ENCODE results near the gene FZR1. TPM values are rescaled to one million over a fixed set of nuclear protein-coding genes. Genes with fewer than 3 reads are reported as not detected.
A peak's percentile ranks its signal among the peaks of the same experiment; 100 is the strongest.

The FZR1 gene
- 34.5 and 42.4 TPM in 2 replicates for total RNA-seq (2012; rRNA removed)

DNA sequence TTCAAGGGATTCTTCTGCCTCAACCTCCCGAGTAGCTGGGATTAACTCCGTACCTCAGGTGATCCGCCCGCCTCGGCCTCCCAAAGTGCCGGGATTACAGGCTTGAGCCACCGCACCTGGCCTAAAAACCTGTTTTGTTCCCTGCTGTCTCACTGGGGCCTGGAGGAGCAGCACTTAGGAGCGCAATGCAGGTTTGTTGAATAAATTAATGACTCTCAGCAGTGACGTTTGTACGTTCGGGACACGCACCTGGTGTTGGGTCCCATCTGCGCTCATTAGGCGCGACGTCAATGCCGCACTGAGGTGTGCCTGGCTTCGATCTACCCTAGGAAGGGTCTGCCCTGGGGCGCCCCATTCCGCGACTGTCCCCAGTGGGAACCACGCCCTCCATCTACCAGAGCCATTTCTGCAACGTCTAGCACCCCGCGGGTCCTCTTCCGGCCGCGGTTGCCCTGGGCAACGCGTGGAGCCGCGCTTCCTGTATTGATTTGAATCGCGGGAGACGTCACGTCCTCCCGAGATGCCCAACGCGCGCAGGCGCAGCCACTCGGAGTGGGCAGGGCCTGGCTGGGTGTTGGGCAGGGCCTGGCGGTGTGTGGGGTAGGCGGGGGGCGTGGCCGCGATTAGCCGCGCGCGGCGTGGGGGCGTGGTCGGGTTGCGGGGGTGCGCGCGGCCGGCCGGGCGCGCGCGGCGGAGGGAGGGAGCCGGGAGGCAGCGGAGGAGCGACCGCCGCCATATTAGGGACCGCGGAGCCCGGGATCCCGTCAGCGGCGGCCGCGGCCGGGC is at the start of gene FZR1:
TSS of gene FZR1 (plus strand) at position 714 of the 786 bp plus-strand sequence. CDS start 16,679 bp downstream, outside the sequence.
- no peaks in the 10 kb centered on the region for H3K9me3 ChIP-seq (replicated peaks; ENCODE audit: low read length)
- peaks cover 30% of the 10 kb centered on the region for H3K4me1 ChIP-seq (ENCODE audit: control insufficient read depth, insufficient read depth, low read length)
- H3K27me3 ChIP-seq (ENCODE audit: control insufficient read depth, insufficient read depth, low read length), result no peaks in the 10 kb centered on the region
- H3K9ac ChIP-seq (ENCODE audit: low read depth, low read length), result peak within 1 kb of the TSS; percentile 93
- H3K36me3 ChIP-seq (ENCODE audit: insufficient read depth, low read length), result peaks cover 12% of the 10 kb centered on the region
- H3K4me3 ChIP-seq (ENCODE audit: low read length), result peak within 1 kb of the TSS; percentile 99
- H3K4me2 ChIP-seq (ENCODE audit: low read length), result peak within 1 kb of the TSS; percentile 100

GRCh38 chr19:3456925-3457527 is 49.1 kb upstream of the FZR1 start:
- H3K4me2 ChIP-seq (ENCODE audit: low read length), result no peak overlapping the region
- no peaks in the 10 kb centered on the region for H3K27me3 ChIP-seq (ENCODE audit: control insufficient read depth, insufficient read depth, low read length)
- H3K9ac ChIP-seq (ENCODE audit: low read depth, low read length), result no peak overlapping the region
- peaks cover 34% of the 10 kb centered on the region for H3K4me1 ChIP-seq (ENCODE audit: control insufficient read depth, insufficient read depth, low read length)
- peaks cover 64% of the 10 kb centered on the region for H3K36me3 ChIP-seq (ENCODE audit: insufficient read depth, low read length)
- H3K4me3 ChIP-seq (ENCODE audit: low read length), result no peak overlapping the region
- no peaks in the 10 kb centered on the region for H3K9me3 ChIP-seq (replicated peaks; ENCODE audit: low read length)

DNA sequence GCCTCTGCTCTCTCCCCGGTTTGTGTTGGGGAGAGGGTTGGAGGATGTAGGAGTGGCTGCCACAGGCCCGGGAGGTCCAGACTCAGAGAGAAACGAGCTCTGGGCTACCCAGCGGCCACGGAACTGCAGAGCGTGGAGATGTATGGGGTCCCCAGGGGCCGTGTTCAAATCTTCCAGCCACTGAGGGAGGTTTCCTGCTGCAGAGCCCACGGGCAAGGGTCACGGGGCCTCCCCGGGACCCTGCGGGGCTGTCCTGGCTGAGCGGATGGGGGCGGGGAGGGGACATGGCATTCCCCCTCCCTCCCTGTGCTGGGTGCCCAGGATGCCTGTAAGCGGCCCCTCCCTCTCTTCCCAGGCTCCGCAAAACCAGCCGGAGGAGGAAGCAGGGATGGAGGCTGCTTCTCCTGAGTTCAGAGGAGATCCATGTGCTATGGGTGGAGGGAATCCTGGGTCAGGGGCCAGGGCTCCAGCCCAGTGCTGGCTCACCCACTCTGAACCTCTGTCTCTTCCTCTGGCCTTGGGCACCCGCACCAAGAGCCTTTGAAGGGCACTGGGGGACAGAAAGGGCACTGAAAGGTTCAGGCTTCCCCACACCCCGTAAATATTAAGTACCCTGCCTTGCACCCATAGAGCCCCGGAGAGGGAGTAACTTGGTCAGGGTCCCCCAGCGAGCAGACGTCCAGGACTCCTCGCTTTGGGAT is 48.4 kb upstream of the FZR1 start:
- H3K36me3 ChIP-seq (ENCODE audit: insufficient read depth, low read length), result peaks cover 57% of the 10 kb centered on the region
- H3K4me3 ChIP-seq (ENCODE audit: low read length), result no peak overlapping the region
- no peak overlapping the region for H3K4me2 ChIP-seq (ENCODE audit: low read length)
- H3K9me3 ChIP-seq (replicated peaks; ENCODE audit: low read length), result no peaks in the 10 kb centered on the region
- H3K4me1 ChIP-seq (ENCODE audit: control insufficient read depth, insufficient read depth, low read length), result peaks cover 34% of the 10 kb centered on the region
- no peaks in the 10 kb centered on the region for H3K27me3 ChIP-seq (ENCODE audit: control insufficient read depth, insufficient read depth, low read length)
- H3K9ac ChIP-seq (ENCODE audit: low read depth, low read length), result peak overlapping the region; percentile 58

GRCh38 chr19:3458229-3459088 is 47.7 kb upstream of the FZR1 start:
- H3K9me3 ChIP-seq (replicated peaks; ENCODE audit: low read length), result no peaks in the 10 kb centered on the region
- H3K36me3 ChIP-seq (ENCODE audit: insufficient read depth, low read length), result peaks cover 50% of the 10 kb centered on the region
- peak overlapping the region; percentile 58 for H3K9ac ChIP-seq (ENCODE audit: low read depth, low read length)
- H3K4me3 ChIP-seq (ENCODE audit: low read length), result no peak overlapping the region
- peaks cover 34% of the 10 kb centered on the region for H3K4me1 ChIP-seq (ENCODE audit: control insufficient read depth, insufficient read depth, low read length)
- peak overlapping the region; percentile 42 for H3K4me2 ChIP-seq (ENCODE audit: low read length)
- H3K27me3 ChIP-seq (ENCODE audit: control insufficient read depth, insufficient read depth, low read length), result no peaks in the 10 kb centered on the region

GRCh38 chr19:3459089-3459881 is 46.8 kb upstream of the FZR1 start:
- Histone ChIP-seq H3K4me2 (ENCODE audit: low read length) (peak overlapping the region; percentile 42), H3K4me1 (ENCODE audit: control insufficient read depth, insufficient read depth, low read length) (peaks cover 34% of the 10 kb centered on the region), H3K36me3 (ENCODE audit: insufficient read depth, low read length) (peaks cover 44% of the 10 kb centered on the region), H3K9ac (ENCODE audit: low read depth, low read length) (peak overlapping the region; percentile 58), H3K9me3 (replicated peaks; ENCODE audit: low read length) (no peaks in the 10 kb centered on the region), H3K4me3 (ENCODE audit: low read length) (peak overlapping the region; percentile 25), H3K27me3 (ENCODE audit: control insufficient read depth, insufficient read depth, low read length) (no peaks in the 10 kb centered on the region)

DNA sequence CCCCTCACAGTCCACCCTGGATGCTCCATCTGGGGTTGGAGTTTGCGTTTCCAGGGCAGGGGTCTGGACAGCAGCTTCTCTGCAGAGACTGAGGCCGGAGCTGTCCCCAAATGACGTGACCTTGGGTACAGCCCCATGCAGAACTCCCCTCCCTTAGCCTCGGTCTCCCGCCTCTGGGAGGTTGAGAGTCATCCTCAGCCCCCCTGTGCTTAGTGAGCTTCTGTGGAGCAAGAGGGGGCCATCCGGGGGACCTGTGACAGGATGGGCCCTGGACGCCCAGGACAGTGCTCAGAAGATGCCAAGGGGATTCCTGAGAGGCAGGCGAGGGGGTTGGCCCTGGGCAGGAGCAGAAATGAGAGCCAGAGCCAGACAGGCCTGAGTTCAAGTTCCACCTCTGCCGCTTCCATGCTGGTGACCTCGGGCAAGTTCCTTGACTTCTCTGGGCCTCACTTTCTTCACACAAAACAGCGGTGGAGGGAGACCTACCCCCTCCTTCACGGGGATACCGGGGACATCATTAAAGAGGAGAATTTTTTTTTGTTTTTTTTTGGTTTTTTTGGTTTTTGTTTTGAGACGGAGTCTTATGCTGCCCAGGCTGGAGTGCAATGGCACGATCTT is 46.0 kb upstream of the FZR1 start:
- peak overlapping the region; percentile 32 for H3K9ac ChIP-seq (ENCODE audit: low read depth, low read length)
- peaks cover 34% of the 10 kb centered on the region for H3K4me1 ChIP-seq (ENCODE audit: control insufficient read depth, insufficient read depth, low read length)
- H3K36me3 ChIP-seq (ENCODE audit: insufficient read depth, low read length), result peaks cover 37% of the 10 kb centered on the region

GRCh38 chr19:3462991-3463713 is 43.0 kb upstream of the FZR1 start:
- Histone ChIP-seq H3K4me2 (ENCODE audit: low read length) (no peak overlapping the region), H3K4me3 (ENCODE audit: low read length) (no peak overlapping the region), H3K36me3 (ENCODE audit: insufficient read depth, low read length) (peaks cover 35% of the 10 kb centered on the region), H3K27me3 (ENCODE audit: control insufficient read depth, insufficient read depth, low read length) (no peaks in the 10 kb centered on the region), H3K4me1 (ENCODE audit: control insufficient read depth, insufficient read depth, low read length) (peaks cover 22% of the 10 kb centered on the region), H3K9me3 (replicated peaks; ENCODE audit: low read length) (no peaks in the 10 kb centered on the region), H3K9ac (ENCODE audit: low read depth, low read length) (no peak overlapping the region)

More for the DNA sequence above, 46.0 kb upstream of the FZR1 start:
- Histone ChIP-seq H3K4me2 (ENCODE audit: low read length) (no peak overlapping the region), H3K4me3 (ENCODE audit: low read length) (no peak overlapping the region), H3K9me3 (replicated peaks; ENCODE audit: low read length) (no peaks in the 10 kb centered on the region), H3K27me3 (ENCODE audit: control insufficient read depth, insufficient read depth, low read length) (no peaks in the 10 kb centered on the region)

GRCh38 chr19:3463714-3464586 is 42.2 kb upstream of the FZR1 start:
- Histone ChIP-seq H3K36me3 (ENCODE audit: insufficient read depth, low read length) (peaks cover 31% of the 10 kb centered on the region), H3K9ac (ENCODE audit: low read depth, low read length) (no peak overlapping the region), H3K27me3 (ENCODE audit: control insufficient read depth, insufficient read depth, low read length) (no peaks in the 10 kb centered on the region), H3K9me3 (replicated peaks; ENCODE audit: low read length) (no peaks in the 10 kb centered on the region), H3K4me3 (ENCODE audit: low read length) (no peak overlapping the region), H3K4me2 (ENCODE audit: low read length) (no peak overlapping the region), H3K4me1 (ENCODE audit: control insufficient read depth, insufficient read depth, low read length) (peaks cover 14% of the 10 kb centered on the region)

DNA sequence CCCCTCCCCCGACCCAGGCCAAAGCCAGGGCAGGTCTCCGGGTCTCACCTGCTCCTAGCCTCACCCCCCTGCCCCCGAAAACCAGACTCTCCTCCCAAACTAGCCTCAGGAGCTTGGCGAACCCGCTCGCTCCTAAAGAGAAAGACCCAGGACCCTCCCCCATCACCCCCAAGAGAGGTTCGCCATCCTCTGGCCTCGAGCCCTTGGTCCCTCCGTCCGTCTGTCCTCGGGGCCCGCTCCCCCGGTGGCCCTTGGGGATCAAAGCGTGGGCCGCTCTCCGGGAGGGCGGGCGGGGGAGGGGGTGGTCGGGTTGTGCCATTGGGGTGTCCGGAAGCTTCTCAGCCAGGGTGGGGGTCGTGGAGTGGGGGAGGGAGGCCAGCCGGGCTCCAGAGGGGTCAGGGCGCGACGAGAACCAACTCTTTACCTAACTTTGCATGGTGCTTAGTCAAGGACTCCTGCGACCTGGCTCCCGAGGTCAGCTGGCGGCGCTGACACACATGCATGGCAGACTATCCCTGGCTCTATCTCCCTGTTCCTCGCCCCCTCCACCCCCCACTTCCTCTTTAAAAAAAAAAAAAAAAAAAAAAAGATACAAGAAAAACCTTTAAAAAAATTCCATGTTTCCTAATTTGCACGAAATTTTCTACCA is 41.4 kb upstream of the FZR1 start:
- peaks cover 30% of the 10 kb centered on the region for H3K36me3 ChIP-seq (ENCODE audit: insufficient read depth, low read length)
- no peaks in the 10 kb centered on the region for H3K27me3 ChIP-seq (ENCODE audit: control insufficient read depth, insufficient read depth, low read length)
- peaks cover 6% of the 10 kb centered on the region for H3K4me1 ChIP-seq (ENCODE audit: control insufficient read depth, insufficient read depth, low read length)
- H3K4me2 ChIP-seq (ENCODE audit: low read length), result no peak overlapping the region
- H3K4me3 ChIP-seq (ENCODE audit: low read length), result no peak overlapping the region
- no peak overlapping the region for H3K9ac ChIP-seq (ENCODE audit: low read depth, low read length)
- no peaks in the 10 kb centered on the region for H3K9me3 ChIP-seq (replicated peaks; ENCODE audit: low read length)
